ENCODE results near the gene NMNAT3. TPM values are rescaled to one million over a fixed set of nuclear protein-coding genes. Genes with fewer than 3 reads are reported as not detected.

NMNAT3 gene
- 15.1 TPM for polyA plus RNA-seq
- long read RNA-seq, donor 1, partial matches to known transcripts = 0 of 1 reads
- long read RNA-seq, donor 1, other reads (novel, unspliced or antisense) = 0 of 1 reads
- long read RNA-seq, donor 2 = 0 reads
- long read RNA-seq, donor 3 = 0 reads
- long read RNA-seq, donor 4 = 0 reads
- long read RNA-seq, donor 5 = 0 reads
- long read RNA-seq, donor 6, partial matches to known transcripts = 0 of 4 reads
- long read RNA-seq, donor 6, other reads (novel, unspliced or antisense) = 0 of 4 reads
- long read RNA-seq, donor 7 = 0 reads
- long read RNA-seq, donor 8, partial matches to known transcripts = 0 of 3 reads
- long read RNA-seq, donor 8, other reads (novel, unspliced or antisense) = 0 of 3 reads
- long read RNA-seq, donor 9, partial matches to known transcripts = 0 of 2 reads
- long read RNA-seq, donor 9, other reads (novel, unspliced or antisense) = 0 of 2 reads
- long read RNA-seq, donor 10, partial matches to known transcripts = 12 of 12 reads
- long read RNA-seq, donor 10, other reads (novel, unspliced or antisense) = 0 of 12 reads
- long read RNA-seq, donor 11, partial matches to known transcripts = 0 of 1 reads
- long read RNA-seq, donor 11, other reads (novel, unspliced or antisense) = 0 of 1 reads

DNA sequence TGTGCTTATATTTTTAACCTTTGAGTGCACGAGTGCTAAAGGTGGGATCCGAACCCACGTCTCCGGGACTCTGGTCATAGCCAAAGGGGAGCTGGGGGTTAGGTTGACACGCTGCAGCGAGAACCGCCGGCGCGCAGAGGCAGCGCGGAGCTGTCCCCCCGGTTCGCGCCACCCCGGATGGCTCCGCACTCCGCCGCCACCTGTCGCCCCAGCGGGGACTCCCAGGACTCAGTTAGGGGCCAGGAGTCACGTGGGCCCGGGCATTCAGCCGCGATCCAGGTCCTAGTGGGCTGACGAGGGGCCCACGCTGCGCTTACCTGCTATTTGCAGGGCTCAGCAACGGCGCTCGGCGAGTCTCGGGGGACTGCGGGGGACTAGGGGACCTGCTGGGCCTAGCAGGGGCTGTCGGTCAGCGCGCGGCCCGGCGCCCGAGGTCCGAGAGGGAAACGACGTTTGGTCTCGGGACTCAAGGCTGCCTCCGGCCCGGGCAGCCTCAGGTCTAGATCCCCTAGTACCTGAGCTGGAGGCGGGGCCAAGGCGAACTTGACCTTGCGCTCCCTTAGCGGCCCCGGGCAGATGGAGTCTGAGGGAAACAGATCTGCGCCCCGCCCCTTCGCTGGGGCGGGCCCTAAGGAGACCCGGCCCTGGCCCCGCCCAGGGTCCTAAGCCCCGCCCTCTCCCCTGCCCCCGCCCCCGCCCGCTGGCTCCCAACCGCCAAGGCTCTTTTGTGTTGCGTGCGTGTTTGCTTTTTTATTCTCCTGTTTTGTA lies at the start of gene NMNAT3:
Gene NMNAT3, minus strand, starts transcription at position 585 of the 768 bp plus-strand sequence. CDS start 50,248 bp downstream, outside the sequence.
- no peaks in the 10 kb centered on the region for H3K9me3 ChIP-seq (ENCODE audit: control insufficient read depth, low read depth, low read length)
- peaks cover 2% of the 10 kb centered on the region for H3K27me3 ChIP-seq (ENCODE audit: control insufficient read depth, insufficient read depth, low read length)
- peaks cover 6% of the 10 kb centered on the region for H3K4me1 ChIP-seq (ENCODE audit: control insufficient read depth, insufficient read depth, low read length)
- peak within 1 kb of the TSS; percentile 76 for H3K27ac ChIP-seq (ENCODE audit: low read length)
- 0% methylated on average over 3 of the region's 65 CpGs for WGBS (ENCODE audit: insufficient coverage, low lambda C conversion rate)
- no peaks in the 10 kb centered on the region for H3K36me3 ChIP-seq (ENCODE audit: control insufficient read depth, insufficient read depth, low read length)
- peak within 1 kb of the TSS; percentile 87 for H3K4me3 ChIP-seq (ENCODE audit: low read length)
- peak; percentile 87 to 88 for DNase-seq

DNA sequence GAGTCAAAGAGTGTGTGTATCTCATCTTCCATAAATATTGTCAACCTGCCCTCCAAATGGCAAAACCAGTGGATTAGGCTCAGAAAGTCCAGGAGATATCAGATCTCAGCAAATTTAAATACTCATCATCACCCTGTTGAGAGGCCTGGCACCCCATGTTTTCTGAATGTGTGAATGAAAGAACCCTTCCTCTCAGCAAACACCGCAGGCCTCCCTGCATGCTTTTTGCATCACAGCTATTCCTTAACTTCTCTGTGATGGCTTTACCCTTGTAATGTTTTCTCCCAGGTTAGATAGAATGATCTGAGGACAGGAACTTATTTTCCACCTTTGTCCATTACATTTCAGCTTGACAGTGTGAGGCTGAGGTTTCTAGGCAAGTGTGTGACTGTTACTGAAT lies 43.6 kb upstream of the NMNAT3 start:
- Histone ChIP-seq H3K9me3 (ENCODE audit: control insufficient read depth, low read depth, low read length) (no peaks in the 10 kb centered on the region), H3K4me3 (ENCODE audit: low read length) (no peak overlapping the region), H3K27ac (ENCODE audit: low read length) (no peak overlapping the region), H3K27me3 (ENCODE audit: control insufficient read depth, insufficient read depth, low read length) (no peaks in the 10 kb centered on the region), H3K4me1 (ENCODE audit: control insufficient read depth, insufficient read depth, low read length) (no peaks in the 10 kb centered on the region), H3K36me3 (ENCODE audit: control insufficient read depth, insufficient read depth, low read length) (no peaks in the 10 kb centered on the region)
- no CpG with 5 or more reads among the region's 1 CpG for WGBS (ENCODE audit: insufficient coverage, low lambda C conversion rate)
- DNase-seq = no peak

- DNase-seq = peak; percentile 8 to 31
- no CpG with 5 or more reads among the region's 3 CpGs for WGBS (ENCODE audit: insufficient coverage, low lambda C conversion rate)
Measured at GRCh38 chr3:139718415-139718814, 40.6 kb upstream of the NMNAT3 start.

GRCh38 chr3:139716908-139717485 lies 39.2 kb upstream of the NMNAT3 start:
- Histone ChIP-seq H3K36me3 (ENCODE audit: control insufficient read depth, insufficient read depth, low read length) (no peaks in the 10 kb centered on the region), H3K27me3 (ENCODE audit: control insufficient read depth, insufficient read depth, low read length) (no peaks in the 10 kb centered on the region), H3K4me1 (ENCODE audit: control insufficient read depth, insufficient read depth, low read length) (no peaks in the 10 kb centered on the region), H3K27ac (ENCODE audit: low read length) (no peak overlapping the region), H3K4me3 (ENCODE audit: low read length) (no peak overlapping the region), H3K9me3 (ENCODE audit: control insufficient read depth, low read depth, low read length) (no peaks in the 10 kb centered on the region)
- no peak for DNase-seq
- WGBS (ENCODE audit: insufficient coverage, low lambda C conversion rate) = 40% methylated on average over 1 of the region's 3 CpGs

More at GRCh38 chr3:139718415-139718814, 40.6 kb upstream of the NMNAT3 start:
- no peak overlapping the region for H3K4me3 ChIP-seq (ENCODE audit: low read length)
- no peaks in the 10 kb centered on the region for H3K36me3 ChIP-seq (ENCODE audit: control insufficient read depth, insufficient read depth, low read length)
- no peak overlapping the region for H3K27ac ChIP-seq (ENCODE audit: low read length)
- no peaks in the 10 kb centered on the region for H3K9me3 ChIP-seq (ENCODE audit: control insufficient read depth, low read depth, low read length)
- H3K4me1 ChIP-seq (ENCODE audit: control insufficient read depth, insufficient read depth, low read length) = no peaks in the 10 kb centered on the region
- no peaks in the 10 kb centered on the region for H3K27me3 ChIP-seq (ENCODE audit: control insufficient read depth, insufficient read depth, low read length)

DNA sequence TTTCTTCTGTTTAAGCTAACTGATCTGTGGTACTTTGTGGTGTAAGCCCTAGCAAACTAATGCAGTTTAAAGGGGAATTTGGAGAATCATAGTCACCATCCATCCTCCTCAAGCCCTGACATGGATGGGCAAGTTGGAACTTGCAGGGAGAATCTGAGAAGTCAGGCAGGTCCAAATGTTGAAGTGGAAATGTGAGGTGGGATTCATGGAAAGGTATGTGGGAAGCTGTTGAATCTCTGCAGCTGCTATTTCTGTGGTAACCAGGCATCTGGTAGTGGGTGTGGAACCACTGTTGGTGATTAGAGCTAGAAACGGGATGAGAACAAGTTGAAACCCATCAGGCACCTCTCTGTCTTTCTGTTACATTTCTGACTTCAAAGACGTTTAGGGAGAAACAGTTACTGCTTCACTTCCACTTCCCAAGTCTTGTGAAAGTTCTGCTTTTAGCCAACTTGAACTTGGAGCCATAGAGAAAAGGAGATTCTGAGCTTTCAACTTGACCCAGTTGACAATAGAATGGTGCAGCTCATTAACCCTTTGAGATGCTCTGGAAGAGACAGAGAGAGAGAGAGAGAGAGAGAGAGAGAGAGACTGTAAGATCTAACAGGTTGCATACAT lies 38.1 kb upstream of the NMNAT3 start:
- DNase-seq = no peak
- Histone ChIP-seq H3K27ac (ENCODE audit: low read length) (no peak overlapping the region), H3K27me3 (ENCODE audit: control insufficient read depth, insufficient read depth, low read length) (no peaks in the 10 kb centered on the region), H3K36me3 (ENCODE audit: control insufficient read depth, insufficient read depth, low read length) (no peaks in the 10 kb centered on the region), H3K4me1 (ENCODE audit: control insufficient read depth, insufficient read depth, low read length) (no peaks in the 10 kb centered on the region), H3K9me3 (ENCODE audit: control insufficient read depth, low read depth, low read length) (no peaks in the 10 kb centered on the region), H3K4me3 (ENCODE audit: low read length) (no peak overlapping the region)
- no CpG with 5 or more reads among the region's 2 CpGs for WGBS (ENCODE audit: insufficient coverage, low lambda C conversion rate)

DNA sequence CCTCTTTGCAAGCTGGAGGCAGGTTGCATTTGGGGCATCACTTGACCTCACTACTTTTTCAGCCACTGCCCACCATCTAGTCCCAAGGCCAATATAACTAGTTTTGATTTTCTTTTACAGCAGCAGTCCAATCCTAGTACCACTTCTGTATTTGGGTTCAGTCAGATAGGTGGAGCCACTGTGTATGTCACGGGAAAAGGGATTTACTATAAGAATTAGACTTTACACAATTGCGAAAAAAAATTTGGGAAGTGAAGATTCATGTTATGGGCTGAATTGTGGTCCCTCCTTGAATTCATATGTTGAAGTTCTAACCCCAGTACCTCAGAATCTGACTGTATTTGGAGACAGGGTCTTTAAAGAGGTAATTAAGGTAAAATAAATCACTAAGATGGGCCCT lies 37.4 kb upstream of the NMNAT3 start:
- H3K4me3 ChIP-seq (ENCODE audit: low read length) = no peak overlapping the region
- no peaks in the 10 kb centered on the region for H3K9me3 ChIP-seq (ENCODE audit: control insufficient read depth, low read depth, low read length)
- H3K27me3 ChIP-seq (ENCODE audit: control insufficient read depth, insufficient read depth, low read length) = no peaks in the 10 kb centered on the region
- no peak for DNase-seq
- WGBS (ENCODE audit: insufficient coverage, low lambda C conversion rate) = 100% methylated on average over 2 of the region's 2 CpGs
- H3K36me3 ChIP-seq (ENCODE audit: control insufficient read depth, insufficient read depth, low read length) = no peaks in the 10 kb centered on the region
- H3K4me1 ChIP-seq (ENCODE audit: control insufficient read depth, insufficient read depth, low read length) = no peaks in the 10 kb centered on the region
- H3K27ac ChIP-seq (ENCODE audit: low read length) = no peak overlapping the region

GRCh38 chr3:139710212-139710611 lies 32.4 kb upstream of the NMNAT3 start:
- H3K27me3 ChIP-seq (ENCODE audit: control insufficient read depth, insufficient read depth, low read length) = no peaks in the 10 kb centered on the region
- DNase-seq = peak; percentile 17 to 65
- H3K27ac ChIP-seq (ENCODE audit: low read length) = no peak overlapping the region
- WGBS (ENCODE audit: insufficient coverage, low lambda C conversion rate) = 11% methylated on average over 1 of the region's 3 CpGs
- H3K4me3 ChIP-seq (ENCODE audit: low read length) = no peak overlapping the region
- no peaks in the 10 kb centered on the region for H3K4me1 ChIP-seq (ENCODE audit: control insufficient read depth, insufficient read depth, low read length)
- H3K36me3 ChIP-seq (ENCODE audit: control insufficient read depth, insufficient read depth, low read length) = no peaks in the 10 kb centered on the region
- no peaks in the 10 kb centered on the region for H3K9me3 ChIP-seq (ENCODE audit: control insufficient read depth, low read depth, low read length)

DNA sequence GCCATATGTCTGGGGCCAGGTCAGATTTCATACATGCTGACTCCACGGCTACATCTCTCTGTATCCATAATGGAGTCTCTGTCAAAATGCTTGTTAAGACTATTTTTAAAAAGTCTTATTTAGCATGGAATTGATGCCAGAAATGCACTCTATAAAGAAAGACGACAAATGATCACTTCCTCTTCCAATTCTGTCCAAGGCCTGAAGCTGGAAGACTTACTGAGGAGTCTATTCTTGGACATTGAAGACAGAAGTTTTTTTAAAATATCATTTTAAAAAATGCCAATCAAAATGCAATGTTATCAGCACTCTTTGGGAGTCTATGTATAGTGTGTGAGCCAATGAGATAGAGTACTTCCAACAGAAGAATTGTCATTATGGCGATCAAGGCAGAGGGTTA lies 27.9 kb upstream of the NMNAT3 start:
- no peaks in the 10 kb centered on the region for H3K36me3 ChIP-seq (ENCODE audit: control insufficient read depth, insufficient read depth, low read length)
- H3K4me3 ChIP-seq (ENCODE audit: low read length) = no peak overlapping the region
- H3K27me3 ChIP-seq (ENCODE audit: control insufficient read depth, insufficient read depth, low read length) = no peaks in the 10 kb centered on the region
- no peaks in the 10 kb centered on the region for H3K4me1 ChIP-seq (ENCODE audit: control insufficient read depth, insufficient read depth, low read length)
- DNase-seq = no peak
- H3K9me3 ChIP-seq (ENCODE audit: control insufficient read depth, low read depth, low read length) = no peaks in the 10 kb centered on the region
- WGBS (ENCODE audit: insufficient coverage, low lambda C conversion rate) = no CpG with 5 or more reads among the region's 3 CpGs
- no peak overlapping the region for H3K27ac ChIP-seq (ENCODE audit: low read length)

DNA sequence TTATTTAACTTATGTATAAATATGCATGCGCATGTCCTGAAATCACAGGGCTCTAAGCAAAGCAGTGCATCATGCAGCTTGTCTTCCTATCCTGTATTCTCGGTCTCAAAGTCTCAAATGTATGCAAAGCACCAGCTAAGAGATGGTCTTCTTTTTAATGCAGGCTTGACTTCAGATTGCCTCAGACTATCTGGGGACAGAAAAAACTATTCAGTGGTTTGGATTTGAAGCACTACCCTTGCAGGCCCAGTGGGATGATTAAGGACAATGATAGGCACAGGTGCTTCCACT lies 18.5 kb upstream of the NMNAT3 start:
- Histone ChIP-seq H3K27me3 (ENCODE audit: control insufficient read depth, insufficient read depth, low read length) (no peaks in the 10 kb centered on the region), H3K4me1 (ENCODE audit: control insufficient read depth, insufficient read depth, low read length) (no peaks in the 10 kb centered on the region), H3K36me3 (ENCODE audit: control insufficient read depth, insufficient read depth, low read length) (no peaks in the 10 kb centered on the region), H3K27ac (ENCODE audit: low read length) (no peak overlapping the region), H3K4me3 (ENCODE audit: low read length) (no peak overlapping the region), H3K9me3 (ENCODE audit: control insufficient read depth, low read depth, low read length) (no peaks in the 10 kb centered on the region)
- 100% methylated on average over 1 of the region's 2 CpGs for WGBS (ENCODE audit: insufficient coverage, low lambda C conversion rate)
- DNase-seq = no peak
